ENCODE measurements around the gene OR2G6. TPM values are rescaled to one million over a fixed set of nuclear protein-coding genes. Genes with fewer than 3 reads are reported as not detected.
"Not testable (repeated sequence)": the region's sequence is repeated elsewhere in the genome, so short reads cannot be mapped to it uniquely, and the experiment has no call there.

The OR2G6 gene
- not detected for total RNA-seq

DNA sequence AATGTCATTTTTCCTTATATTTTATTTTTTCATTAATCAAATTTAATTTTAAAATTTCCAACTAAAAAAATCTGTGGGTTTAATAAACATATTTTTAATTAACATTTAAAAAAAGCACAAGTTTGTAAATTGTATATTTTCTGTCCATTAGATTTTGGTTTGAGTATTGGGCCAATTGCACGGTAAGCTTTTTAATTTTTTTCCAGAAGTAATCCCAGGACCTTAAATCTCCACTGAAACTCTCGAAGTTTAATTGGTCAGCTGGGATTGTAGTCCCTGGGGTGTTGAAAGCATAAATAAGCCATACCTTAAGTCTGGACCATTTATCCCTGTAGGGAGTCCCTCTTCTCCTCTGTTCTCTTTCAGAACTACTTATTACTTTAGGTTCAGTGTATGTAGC is at the start of gene OR2G6:
TSS of gene OR2G6 (plus strand) at position 301 of the 400 bp plus-strand sequence. CDS start 13,574 bp downstream, outside the sequence.
- H3K4me1 Mint-ChIP-seq; DNase-seq; H3K27me3 Mint-ChIP-seq; POLR2A ChIA-PET; H3K36me3 Mint-ChIP-seq; H3K4me3 Mint-ChIP-seq; ATAC-seq (ENCODE audit: low read depth); H3K9me3 Mint-ChIP-seq; H3K27ac Mint-ChIP-seq: not testable (repeated sequence)

DNA sequence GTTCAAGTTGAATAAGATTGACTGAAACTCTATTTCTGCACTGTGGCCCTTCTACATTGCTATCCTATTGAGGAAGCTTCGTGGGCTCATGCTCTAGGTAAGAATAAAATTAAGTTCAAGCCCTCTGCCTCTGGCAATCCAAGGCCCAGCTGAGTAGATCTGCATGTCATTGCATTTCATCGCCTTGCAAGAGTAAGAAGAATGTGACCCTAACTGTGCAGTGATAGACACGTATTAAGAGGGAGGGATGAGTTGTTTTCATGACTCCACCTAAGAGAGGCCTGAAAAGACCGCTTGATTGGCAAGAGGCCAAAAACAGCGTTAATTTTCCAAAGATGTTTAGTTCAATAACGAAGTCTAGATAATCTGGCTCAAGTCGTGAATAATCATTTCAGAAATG is 48.8 kb upstream of the OR2G6 start:
- DNase-seq; ATAC-seq (ENCODE audit: low read depth); POLR2A ChIA-PET; H3K4me1 Mint-ChIP-seq; H3K27me3 Mint-ChIP-seq; H3K9me3 Mint-ChIP-seq; H3K36me3 Mint-ChIP-seq; H3K27ac Mint-ChIP-seq; H3K4me3 Mint-ChIP-seq: not testable (repeated sequence)

DNA sequence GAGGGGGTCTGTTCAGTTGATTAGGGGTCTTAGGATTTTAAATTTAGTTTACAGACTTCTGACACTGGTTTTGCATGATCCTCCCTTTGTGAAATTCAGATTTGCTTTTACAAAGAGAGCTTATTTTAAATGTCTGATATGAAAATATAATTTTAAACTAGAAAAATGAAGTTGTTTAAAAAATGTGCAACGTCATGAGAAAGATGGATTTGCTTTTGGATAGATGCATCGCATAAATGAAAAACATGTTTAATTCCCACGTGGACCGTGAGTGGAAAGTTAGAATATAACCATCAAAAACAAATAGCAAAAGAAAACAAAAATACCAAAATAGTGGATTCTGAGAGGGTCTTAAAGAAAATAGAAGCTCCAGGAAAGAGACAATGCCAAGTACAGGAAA is 36.7 kb upstream of the OR2G6 start:
- POLR2A ChIA-PET, result no interaction called here
- DNase-seq, result no peak
- no peak for ATAC-seq (ENCODE audit: low read depth)
- Mint-ChIP-seq H3K36me3 (peaks cover 11% of the 10 kb centered on the region), H3K27ac (no peak overlapping the region), H3K27me3 (no peaks in the 10 kb centered on the region), H3K9me3 (peaks cover 5% of the 10 kb centered on the region), H3K4me3 (no peak overlapping the region), H3K4me1 (no peaks in the 10 kb centered on the region)

DNA sequence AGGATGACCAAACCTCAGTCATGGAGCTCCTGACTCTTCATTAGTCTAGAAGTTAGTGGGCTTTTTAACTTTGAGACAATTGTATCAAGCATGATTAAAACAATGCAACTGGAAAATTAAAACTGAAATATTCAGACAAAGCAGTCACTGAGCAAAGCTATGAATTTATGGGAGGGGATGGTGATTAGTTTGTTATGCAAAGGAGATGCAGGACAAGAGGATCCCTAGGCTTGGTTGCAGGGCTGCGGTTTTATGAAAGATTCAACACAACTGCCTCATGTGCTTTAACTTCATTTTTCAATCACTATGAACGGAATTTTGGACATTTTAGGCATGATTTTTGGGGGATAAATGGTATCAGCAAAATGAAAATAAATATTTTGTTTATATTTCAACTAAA is 35.8 kb upstream of the OR2G6 start:
- ATAC-seq (ENCODE audit: low read depth); DNase-seq; H3K4me3 Mint-ChIP-seq; H3K27ac Mint-ChIP-seq; H3K4me1 Mint-ChIP-seq; H3K9me3 Mint-ChIP-seq; POLR2A ChIA-PET; H3K27me3 Mint-ChIP-seq: not testable (repeated sequence)
- peaks cover 11% of the 10 kb centered on the region for H3K36me3 Mint-ChIP-seq

DNA sequence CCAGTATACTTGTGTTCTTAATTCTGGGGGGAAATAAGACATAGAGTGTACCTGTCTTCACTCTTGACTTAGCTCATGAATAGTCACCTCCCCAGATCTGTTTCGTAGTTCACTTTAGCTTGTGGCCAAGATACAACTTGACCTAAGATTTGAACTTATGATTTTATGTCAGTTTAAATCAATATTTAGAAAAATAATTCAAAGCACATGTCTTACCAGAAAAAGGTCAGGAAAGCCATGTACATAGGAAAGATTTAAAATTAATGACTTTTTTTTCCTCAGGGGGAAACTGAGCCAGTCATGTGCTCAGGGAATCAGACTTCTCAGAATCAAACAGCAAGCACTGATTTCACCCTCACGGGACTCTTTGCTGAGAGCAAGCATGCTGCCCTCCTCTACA is 34.8 kb upstream of the OR2G6 start, which contains the start of gene OR2T3:
TSS of gene OR2T3 (plus strand) at position 301 of the 400 bp plus-strand sequence. CDS start at position 301, 0 bp downstream.
- H3K27me3 Mint-ChIP-seq; DNase-seq; H3K36me3 Mint-ChIP-seq; H3K9me3 Mint-ChIP-seq; ATAC-seq (ENCODE audit: low read depth); H3K4me3 Mint-ChIP-seq; H3K4me1 Mint-ChIP-seq; POLR2A ChIA-PET; H3K27ac Mint-ChIP-seq: not testable (repeated sequence)

DNA sequence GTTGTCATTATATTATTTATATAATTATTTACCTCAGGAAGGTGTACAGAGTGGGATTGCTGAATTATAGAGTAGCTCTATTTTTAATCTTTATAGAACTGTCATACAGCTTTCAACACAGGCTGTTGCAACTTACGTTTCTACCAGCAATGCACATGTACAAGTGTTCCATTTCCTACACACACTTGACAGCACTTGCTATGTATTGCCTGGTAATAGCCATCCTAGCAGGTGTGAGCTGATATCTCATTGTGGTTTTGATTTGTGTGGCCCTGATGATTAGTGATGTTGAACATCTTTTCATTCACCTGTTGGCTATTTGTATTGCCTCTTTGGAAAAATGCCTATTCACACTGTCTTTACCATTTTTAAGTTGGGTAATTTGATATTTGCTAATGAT is 32.2 kb upstream of the OR2G6 start:
- POLR2A ChIA-PET; H3K4me1 Mint-ChIP-seq; H3K27me3 Mint-ChIP-seq; H3K4me3 Mint-ChIP-seq; H3K9me3 Mint-ChIP-seq; ATAC-seq (ENCODE audit: low read depth); DNase-seq; H3K36me3 Mint-ChIP-seq; H3K27ac Mint-ChIP-seq: not testable (repeated sequence)

DNA sequence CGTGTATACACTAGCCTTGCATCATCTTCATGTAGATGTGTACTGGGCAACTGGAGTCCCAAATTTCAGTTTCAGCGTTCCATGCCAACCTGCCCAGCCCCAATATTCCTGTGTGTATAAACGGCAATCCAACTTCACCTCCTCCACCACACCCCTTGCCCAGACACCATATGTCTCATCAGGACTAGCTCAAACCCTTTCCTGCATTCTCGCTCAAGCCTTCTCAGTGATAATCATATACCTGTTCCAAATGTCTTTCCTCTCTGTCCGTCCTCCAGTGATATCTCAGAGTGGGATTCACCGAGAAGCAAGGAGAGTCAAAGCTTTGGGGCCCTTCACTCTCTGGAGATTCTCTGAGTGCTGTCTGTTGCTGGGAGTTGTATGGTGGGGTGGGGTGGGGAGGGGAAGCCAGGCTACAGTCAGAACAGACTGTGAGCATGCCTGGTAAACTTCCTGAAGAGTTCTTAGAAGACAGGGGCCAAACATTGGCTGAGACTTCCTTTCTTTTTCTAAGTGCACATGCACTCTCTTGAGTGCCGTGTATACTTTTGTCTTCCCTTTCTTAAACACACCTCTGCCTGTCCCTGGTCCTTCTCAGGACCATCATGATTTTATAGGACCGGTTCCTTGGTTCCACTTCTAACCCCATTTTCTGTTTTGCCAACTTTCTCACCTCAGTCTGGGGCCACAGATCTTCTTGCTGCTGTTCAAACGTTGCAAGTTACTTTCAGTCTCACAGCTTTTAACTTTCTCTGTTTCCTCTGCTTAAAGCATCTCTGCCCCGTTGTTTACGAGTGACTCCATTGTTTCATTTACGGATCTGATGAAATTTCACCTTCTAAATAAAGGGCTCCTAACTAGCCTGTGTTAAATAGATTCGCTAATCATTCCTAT is 25.9 kb upstream of the OR2G6 start:
- H3K4me3 Mint-ChIP-seq, result peak overlapping the region; percentile 87
- peak overlapping the region; percentile 93 for H3K27ac Mint-ChIP-seq
- H3K9me3 Mint-ChIP-seq, H3K27me3 Mint-ChIP-seq, H3K36me3 Mint-ChIP-seq, H3K4me1 Mint-ChIP-seq, POLR2A ChIA-PET: not testable (repeated sequence)
- peak; percentile 93 for ATAC-seq (ENCODE audit: low read depth)
- DNase-seq, result peak; percentile 41

DNA sequence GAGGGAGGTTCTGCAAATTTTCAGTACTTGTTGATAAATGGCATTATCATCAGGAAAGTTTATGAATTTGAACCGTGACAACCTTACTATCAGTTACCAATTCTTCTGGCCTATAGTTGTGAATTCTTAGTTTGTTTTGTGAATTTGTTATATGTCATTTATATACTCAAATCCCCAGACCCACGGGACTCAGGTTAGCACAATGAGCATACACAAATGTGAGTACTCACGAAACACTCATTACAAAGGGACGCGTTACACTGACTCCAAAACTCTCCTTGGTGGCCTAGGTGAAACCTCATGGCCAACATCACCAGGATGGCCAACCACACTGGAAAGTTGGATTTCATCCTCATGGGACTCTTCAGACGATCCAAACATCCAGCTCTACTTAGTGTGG is 19.6 kb upstream of the OR2G6 start, which contains the start of gene OR2T5:
TSS of gene OR2T5 (plus strand) at position 301 of the 400 bp plus-strand sequence. CDS start at position 301, 0 bp downstream.
- DNase-seq; H3K4me1 Mint-ChIP-seq; ATAC-seq (ENCODE audit: low read depth); H3K4me3 Mint-ChIP-seq; H3K9me3 Mint-ChIP-seq; H3K27ac Mint-ChIP-seq; H3K36me3 Mint-ChIP-seq; POLR2A ChIA-PET; H3K27me3 Mint-ChIP-seq: not testable (repeated sequence)

DNA sequence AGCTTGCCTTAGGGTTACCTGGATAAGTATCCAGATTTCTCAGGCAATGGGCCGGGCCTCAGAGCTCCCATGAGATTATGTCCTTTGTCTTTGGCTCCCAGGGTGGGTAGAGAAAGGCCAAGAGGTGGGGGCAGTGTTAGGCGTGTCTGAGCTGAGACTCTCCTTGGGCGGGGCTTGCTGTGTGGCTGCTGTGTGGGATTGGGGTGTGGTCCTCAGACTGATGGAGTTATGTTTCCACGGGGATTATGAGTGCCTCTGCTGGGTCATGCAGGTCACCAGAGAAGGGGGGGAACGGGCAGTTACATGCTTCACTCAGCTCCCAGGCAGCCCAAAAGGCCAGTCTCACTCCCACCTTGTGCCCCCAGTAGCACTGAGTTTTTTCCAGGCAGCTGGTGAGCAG is 11.2 kb upstream of the OR2G6 start:
- H3K36me3 Mint-ChIP-seq; H3K9me3 Mint-ChIP-seq; POLR2A ChIA-PET; H3K4me3 Mint-ChIP-seq; ATAC-seq (ENCODE audit: low read depth); H3K27ac Mint-ChIP-seq; DNase-seq; H3K27me3 Mint-ChIP-seq; H3K4me1 Mint-ChIP-seq: not testable (repeated sequence)

DNA sequence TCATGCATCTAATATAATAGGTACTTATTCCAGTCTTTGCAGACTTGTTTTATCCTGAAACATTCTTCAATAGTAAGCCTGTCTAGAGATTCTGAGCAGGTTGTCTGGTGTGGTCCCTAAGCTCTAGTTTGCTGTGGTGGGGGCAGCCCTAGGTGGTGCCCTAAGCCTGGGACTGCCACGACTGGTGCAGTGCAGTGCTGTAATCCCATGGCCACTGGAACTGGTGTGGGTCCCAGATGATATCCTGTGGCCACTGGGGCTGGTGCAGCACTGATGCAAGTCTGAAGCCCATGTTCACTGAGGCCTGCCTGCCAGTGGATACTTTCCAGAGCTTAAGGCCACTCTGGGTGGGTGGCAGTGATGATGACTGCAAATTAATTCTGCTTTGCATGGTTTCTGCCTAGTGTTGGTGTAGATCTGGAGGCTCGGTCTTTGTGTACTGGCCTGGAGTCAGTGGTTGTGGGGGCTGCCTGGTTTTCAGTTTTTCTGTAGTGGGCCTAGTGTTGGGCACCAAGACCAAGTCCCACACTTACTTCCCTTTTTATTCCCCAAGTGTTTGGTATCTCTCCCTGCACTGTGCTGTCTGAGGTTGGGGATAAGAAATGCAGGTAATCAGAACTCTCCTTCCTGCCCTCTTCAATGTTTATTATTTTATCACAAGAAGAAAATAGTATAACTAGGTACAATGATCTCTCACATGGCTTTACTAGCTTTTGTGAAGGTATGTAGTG is 7.4 kb upstream of the OR2G6 start:
- H3K36me3 Mint-ChIP-seq; ATAC-seq (ENCODE audit: low read depth); H3K27me3 Mint-ChIP-seq; H3K4me3 Mint-ChIP-seq; H3K9me3 Mint-ChIP-seq; POLR2A ChIA-PET; H3K27ac Mint-ChIP-seq; H3K4me1 Mint-ChIP-seq; DNase-seq: not testable (repeated sequence)

DNA sequence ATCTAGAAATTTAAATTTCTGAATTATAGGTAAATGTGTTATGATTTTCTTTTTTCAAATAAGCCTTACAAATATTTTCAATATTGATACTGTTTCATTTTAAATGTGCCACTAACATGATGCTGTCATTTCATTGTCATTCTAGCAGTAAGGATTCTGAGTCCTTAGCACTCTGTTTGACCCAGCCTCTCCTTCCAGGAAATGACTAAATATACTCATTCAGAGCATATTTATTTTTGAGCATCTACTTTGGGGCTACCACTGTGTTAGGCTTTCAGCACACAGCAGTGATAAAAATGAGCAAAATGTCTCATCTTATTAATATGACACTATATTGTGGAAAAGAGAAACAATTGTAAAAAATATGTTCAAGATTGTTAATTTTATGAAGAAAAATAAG is 2.3 kb downstream of the OR2G6 start:
- H3K27ac Mint-ChIP-seq, result not testable (repeated sequence)

DNA sequence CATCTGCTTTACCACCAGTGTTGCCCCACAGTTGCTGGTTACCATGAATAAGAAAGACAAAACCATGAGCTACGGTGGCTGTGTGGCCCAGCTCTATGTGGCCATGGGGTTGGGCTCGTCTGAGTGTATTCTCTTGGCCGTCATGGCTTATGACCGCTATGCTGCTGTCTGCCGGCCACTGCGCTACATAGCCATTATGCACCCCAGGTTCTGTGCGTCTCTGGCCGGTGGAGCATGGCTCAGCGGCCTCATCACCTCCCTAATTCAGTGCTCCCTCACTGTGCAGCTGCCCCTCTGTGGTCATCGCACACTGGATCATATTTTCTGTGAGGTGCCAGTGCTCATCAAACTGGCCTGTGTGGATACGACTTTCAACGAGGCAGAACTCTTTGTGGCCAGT is 14.0 kb downstream of the OR2G6 start:
- Mint-ChIP-seq H3K4me3 (no peak overlapping the region), H3K27me3 (no peaks in the 10 kb centered on the region), H3K9me3 (peaks cover 9% of the 10 kb centered on the region), H3K36me3 (peaks cover 2% of the 10 kb centered on the region), H3K27ac (no peak overlapping the region), H3K4me1 (no peaks in the 10 kb centered on the region)
- DNase-seq, result no peak
- POLR2A ChIA-PET, result no interaction called here
- no peak for ATAC-seq (ENCODE audit: low read depth)

More for the DNA sequence above, 2.3 kb downstream of the OR2G6 start:
- H3K36me3 Mint-ChIP-seq, H3K4me1 Mint-ChIP-seq, H3K27me3 Mint-ChIP-seq, H3K9me3 Mint-ChIP-seq, H3K4me3 Mint-ChIP-seq, DNase-seq, POLR2A ChIA-PET: not testable (repeated sequence)
- ATAC-seq (ENCODE audit: low read depth), result peak; percentile 52

DNA sequence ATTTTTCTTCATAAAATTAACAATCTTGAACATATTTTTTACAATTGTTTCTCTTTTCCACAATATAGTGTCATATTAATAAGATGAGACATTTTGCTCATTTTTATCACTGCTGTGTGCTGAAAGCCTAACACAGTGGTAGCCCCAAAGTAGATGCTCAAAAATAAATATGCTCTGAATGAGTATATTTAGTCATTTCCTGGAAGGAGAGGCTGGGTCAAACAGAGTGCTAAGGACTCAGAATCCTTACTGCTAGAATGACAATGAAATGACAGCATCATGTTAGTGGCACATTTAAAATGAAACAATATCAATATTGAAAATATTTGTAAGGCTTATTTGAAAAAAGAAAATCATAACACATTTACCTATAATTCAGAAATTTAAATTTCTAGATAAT is 29.6 kb downstream of the OR2G6 start:
- peak; percentile 77 for ATAC-seq (ENCODE audit: low read depth)
- H3K27ac Mint-ChIP-seq, POLR2A ChIA-PET, H3K9me3 Mint-ChIP-seq, H3K36me3 Mint-ChIP-seq, H3K4me3 Mint-ChIP-seq, DNase-seq, H3K4me1 Mint-ChIP-seq, H3K27me3 Mint-ChIP-seq: not testable (repeated sequence)

DNA sequence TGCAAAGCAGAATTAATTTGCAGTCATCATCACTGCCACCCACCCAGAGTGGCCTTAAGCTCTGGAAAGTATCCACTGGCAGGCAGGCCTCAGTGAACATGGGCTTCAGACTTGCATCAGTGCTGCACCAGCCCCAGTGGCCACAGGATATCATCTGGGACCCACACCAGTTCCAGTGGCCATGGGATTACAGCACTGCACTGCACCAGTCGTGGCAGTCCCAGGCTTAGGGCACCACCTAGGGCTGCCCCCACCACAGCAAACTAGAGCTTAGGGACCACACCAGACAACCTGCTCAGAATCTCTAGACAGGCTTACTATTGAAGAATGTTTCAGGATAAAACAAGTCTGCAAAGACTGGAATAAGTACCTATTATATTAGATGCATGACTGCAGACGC is 39.5 kb downstream of the OR2G6 start:
- H3K27ac Mint-ChIP-seq; H3K27me3 Mint-ChIP-seq; DNase-seq; H3K4me1 Mint-ChIP-seq; ATAC-seq (ENCODE audit: low read depth); H3K36me3 Mint-ChIP-seq; H3K9me3 Mint-ChIP-seq; POLR2A ChIA-PET; H3K4me3 Mint-ChIP-seq: not testable (repeated sequence)
